CD4-positive, alpha-beta T cell (primary cell): ENCODE results near the gene DGKA. TPM values are rescaled to one million over a fixed set of nuclear protein-coding genes. Genes with fewer than 3 reads are reported as not detected.

ENCODE experiments used
- ATAC-seq: fragments of 200-7000 bp; cut with Tn5 transposase; one replicate; pipeline ENCODE4 v1.10.0; 2022; ENCODE audit warnings: mild to moderate bottlenecking; ENCODE audit not compliant: poor library complexity
- CTCF ChIA-PET: fragments of 350-600 bp; sonication (Branson Sonifier 250); formaldehyde crosslinking; loops from one replicate; lab custom pipeline; 2021; ENCODE audit warnings: antibody characterized with exemption, inconsistent platforms; lab: Charles Lee
- POLR2A ChIA-PET: fragments of 350-600 bp; sonication (Branson Sonifier 250); formaldehyde crosslinking; loops from one replicate; lab custom pipeline; 2021; ENCODE audit warnings: antibody characterized with exemption, inconsistent platforms; lab: Charles Lee
- DNase-seq, 14 experiments: peaks; one replicate each; pipeline ENCODE4 v3.0.0-alpha.2; 2013 to 2020; ENCODE audit warnings: mixed read lengths in 2 of 14
- H3K27ac ChIP-seq, 2 donors: one replicate each; pipeline versions ENCODE4 v1.5.1 to v1.7.0; 2013; ENCODE audit warnings: low read length in 2 of 2, low read depth in 1 of 2, mild to moderate bottlenecking in 1 of 2
- H3K27me3 ChIP-seq, 2 experiments: 1 replicate in 1 of 2; 2 replicates in 1 of 2; pipeline versions ENCODE4 v1.6.1 to v1.7.0; 2013; ENCODE audit warnings: low read length in 2 of 2, control low read depth in 1 of 2, mild to moderate bottlenecking in 1 of 2, moderate library complexity in 1 of 2; ENCODE audit not compliant: insufficient read depth in 2 of 2, control insufficient read depth in 1 of 2
- H3K36me3 ChIP-seq: one replicate; pipeline ENCODE4 v1.6.1; 2013; ENCODE audit warnings: low read length, control low read depth; ENCODE audit not compliant: insufficient read depth
- H3K4me1 ChIP-seq: one replicate; pipeline ENCODE4 v1.6.1; 2013; ENCODE audit warnings: low read length, control low read depth; ENCODE audit not compliant: insufficient read depth
- H3K4me3 ChIP-seq: one replicate; pipeline ENCODE4 v1.5.1; 2013; ENCODE audit warnings: mild to moderate bottlenecking, low read length, moderate library complexity
- H3K9me3 ChIP-seq, 2 experiments: 1 replicate in 1 of 2; 2 replicates in 1 of 2; pipeline versions ENCODE4 v1.6.1 to v1.7.0; 2013; ENCODE audit warnings: low read length in 2 of 2, mild to moderate bottlenecking in 2 of 2, control low read depth in 1 of 2, moderate library complexity in 1 of 2; ENCODE audit not compliant: control insufficient read depth in 1 of 2, insufficient read depth in 1 of 2
- H3K27ac Mint-ChIP-seq: one replicate; pipeline ENCODE4 v1.8.0; 2020; ENCODE audit warnings: mixed read lengths
- H3K27me3 Mint-ChIP-seq: one replicate; pipeline ENCODE4 v1.8.0; 2021; ENCODE audit warnings: mixed read lengths
- H3K36me3 Mint-ChIP-seq: one replicate; pipeline ENCODE4 v1.8.0; 2021; ENCODE audit warnings: low read depth, mixed read lengths
- H3K4me1 Mint-ChIP-seq: one replicate; pipeline ENCODE4 v1.8.0; 2021; ENCODE audit warnings: low read depth, mixed read lengths
- H3K4me3 Mint-ChIP-seq: one replicate; pipeline ENCODE4 v1.8.0; 2020; ENCODE audit warnings: mild to moderate bottlenecking, mixed read lengths
- H3K9me3 Mint-ChIP-seq: one replicate; pipeline ENCODE4 v1.8.0; 2020; ENCODE audit warnings: mixed read lengths
- intact Hi-C, 2 experiments: fragments of 100-400 bp; cut with DNase I in 1 of 2; cut with micrococcal nuclease in 1 of 2; formaldehyde crosslinking; loops; one replicate each; pipeline versions ENCODE4 v1.15.1 to v1.9.0; 2023 to 2025; cut with DNase I, micrococcal nuclease
- total RNA-seq, 174 experiments: library from RNA in 2 of 174; stranded (reverse) in 2 of 174; gene quantifications; one replicate each; pipeline ENCODE4 v1.2.3 and lab custom pipeline; 2021 to 2026
- TF ChIP-seq, protein P1 (sequence below): fragments of 200-600 bp; IDR thresholded peaks from one replicate; pipeline ENCODE4 v1.8.0; 2022; ENCODE audit warnings: antibody characterized with exemption, mild to moderate bottlenecking

The DGKA gene
- total RNA-seq, 2 experiments from 2014 or later, result 799 to 818 TPM

DNA sequence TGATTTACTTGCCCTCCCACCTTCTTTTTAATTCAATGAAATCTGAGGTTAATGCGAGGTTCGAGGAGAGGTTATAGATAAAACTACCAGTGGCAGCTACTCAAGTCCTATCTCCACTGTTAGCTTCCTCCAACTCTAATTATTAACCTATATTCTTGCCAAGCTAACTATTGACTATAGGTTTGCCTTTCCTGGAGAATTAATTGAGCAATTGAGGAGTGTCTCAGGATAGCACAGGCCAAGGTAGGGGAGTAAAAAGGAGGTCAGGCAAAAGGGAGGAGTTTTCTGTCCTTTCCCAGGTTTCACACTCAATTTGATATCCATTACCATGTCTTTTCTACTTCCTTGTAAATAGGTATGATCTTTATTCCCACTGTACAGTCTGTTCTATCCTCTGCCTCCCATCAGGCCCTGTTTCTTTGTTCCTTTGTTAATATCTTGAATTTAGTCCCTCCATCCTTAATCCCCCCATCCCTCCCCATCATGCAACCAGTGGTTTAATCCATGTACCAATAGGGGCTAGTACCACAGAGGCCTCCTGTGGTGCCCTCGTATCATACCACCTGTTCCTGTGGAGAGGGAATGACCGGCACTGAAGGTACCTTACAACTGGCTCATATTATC, 62.4 kb downstream of the DGKA start:
- H3K9me3 ChIP-seq, result no peaks in the 10 kb centered on the region
- DNase-seq, result no peak
- H3K27ac ChIP-seq, result no peak overlapping the region
- TF ChIP-seq, protein P1, sequence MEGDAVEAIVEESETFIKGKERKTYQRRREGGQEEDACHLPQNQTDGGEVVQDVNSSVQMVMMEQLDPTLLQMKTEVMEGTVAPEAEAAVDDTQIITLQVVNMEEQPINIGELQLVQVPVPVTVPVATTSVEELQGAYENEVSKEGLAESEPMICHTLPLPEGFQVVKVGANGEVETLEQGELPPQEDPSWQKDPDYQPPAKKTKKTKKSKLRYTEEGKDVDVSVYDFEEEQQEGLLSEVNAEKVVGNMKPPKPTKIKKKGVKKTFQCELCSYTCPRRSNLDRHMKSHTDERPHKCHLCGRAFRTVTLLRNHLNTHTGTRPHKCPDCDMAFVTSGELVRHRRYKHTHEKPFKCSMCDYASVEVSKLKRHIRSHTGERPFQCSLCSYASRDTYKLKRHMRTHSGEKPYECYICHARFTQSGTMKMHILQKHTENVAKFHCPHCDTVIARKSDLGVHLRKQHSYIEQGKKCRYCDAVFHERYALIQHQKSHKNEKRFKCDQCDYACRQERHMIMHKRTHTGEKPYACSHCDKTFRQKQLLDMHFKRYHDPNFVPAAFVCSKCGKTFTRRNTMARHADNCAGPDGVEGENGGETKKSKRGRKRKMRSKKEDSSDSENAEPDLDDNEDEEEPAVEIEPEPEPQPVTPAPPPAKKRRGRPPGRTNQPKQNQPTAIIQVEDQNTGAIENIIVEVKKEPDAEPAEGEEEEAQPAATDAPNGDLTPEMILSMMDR, result no peak
- peaks cover 57% of the 10 kb centered on the region for H3K36me3 ChIP-seq
- ChIA-PET POLR2A (no interaction called here), CTCF (no interaction called here)
- Mint-ChIP-seq H3K27ac (no peak overlapping the region), H3K36me3 (peaks cover 59% of the 10 kb centered on the region), H3K27me3 (peaks cover 20% of the 10 kb centered on the region), H3K4me3 (no peak overlapping the region), H3K4me1 (peaks cover 18% of the 10 kb centered on the region), H3K9me3 (no peaks in the 10 kb centered on the region)
- no peak for ATAC-seq
- intact Hi-C loops, result no loop called here
- peaks cover 5 to 12% of the 10 kb centered on the region in 2 experiments for H3K27me3 ChIP-seq
- peaks cover 17% of the 10 kb centered on the region for H3K4me1 ChIP-seq
- no peak overlapping the region for H3K4me3 ChIP-seq

DNA sequence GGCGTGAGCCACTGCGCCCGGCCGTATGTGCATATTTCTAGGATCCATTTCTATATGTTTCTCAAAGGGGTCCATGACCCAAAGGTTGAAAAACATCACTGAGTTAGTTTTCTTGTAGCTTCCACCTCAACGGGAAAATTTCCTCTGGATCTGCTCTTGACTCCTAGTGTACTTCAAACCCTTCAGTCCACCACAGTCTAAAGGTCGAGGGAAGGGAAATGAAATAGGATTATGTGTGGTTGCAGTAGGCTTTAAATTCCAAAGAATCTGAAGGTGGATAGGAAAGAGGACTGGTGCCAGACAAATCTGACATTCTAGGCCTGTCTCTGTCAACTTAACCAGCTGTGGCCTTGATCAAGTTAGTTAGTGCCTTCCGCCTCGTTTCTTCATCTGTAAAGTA, 64.4 kb downstream of the DGKA start:
- CTCF ChIA-PET, result interaction anchor here (0.6 to 2.5 kb wide), 22 partner anchors 7 to 257 kb away, joined by 3 to 20 read pairs (median 6); partner anchors contain the start of genes ERBB3, RAB5B and ZC3H10
- peaks cover 23% of the 10 kb centered on the region for H3K4me1 Mint-ChIP-seq
- H3K27ac Mint-ChIP-seq, result no peak overlapping the region
- TF ChIP-seq, protein P1, result no peak
- Histone ChIP-seq H3K27me3 (peaks cover 5 to 12% of the 10 kb centered on the region in 2 experiments), H3K27ac (no peak overlapping the region), H3K4me1 (peaks cover 17% of the 10 kb centered on the region), H3K9me3 (no peaks in the 10 kb centered on the region), H3K36me3 (peaks cover 43% of the 10 kb centered on the region), H3K4me3 (no peak overlapping the region)
- DNase-seq (no peak), ATAC-seq (no peak)
- H3K4me3 Mint-ChIP-seq, result no peak overlapping the region
- no peaks in the 10 kb centered on the region for H3K9me3 Mint-ChIP-seq
- POLR2A ChIA-PET, result interaction anchor here (0.6 to 2.9 kb wide), 8 partner anchors 11 to 194 kb away, joined by 3 to 22 read pairs (median 5); partner anchors contain the start of genes RAB5B and SMARCC2
- intact Hi-C loops, result no loop called here
- peaks cover 40% of the 10 kb centered on the region for H3K36me3 Mint-ChIP-seq
- H3K27me3 Mint-ChIP-seq, result peaks cover 20% of the 10 kb centered on the region

DNA sequence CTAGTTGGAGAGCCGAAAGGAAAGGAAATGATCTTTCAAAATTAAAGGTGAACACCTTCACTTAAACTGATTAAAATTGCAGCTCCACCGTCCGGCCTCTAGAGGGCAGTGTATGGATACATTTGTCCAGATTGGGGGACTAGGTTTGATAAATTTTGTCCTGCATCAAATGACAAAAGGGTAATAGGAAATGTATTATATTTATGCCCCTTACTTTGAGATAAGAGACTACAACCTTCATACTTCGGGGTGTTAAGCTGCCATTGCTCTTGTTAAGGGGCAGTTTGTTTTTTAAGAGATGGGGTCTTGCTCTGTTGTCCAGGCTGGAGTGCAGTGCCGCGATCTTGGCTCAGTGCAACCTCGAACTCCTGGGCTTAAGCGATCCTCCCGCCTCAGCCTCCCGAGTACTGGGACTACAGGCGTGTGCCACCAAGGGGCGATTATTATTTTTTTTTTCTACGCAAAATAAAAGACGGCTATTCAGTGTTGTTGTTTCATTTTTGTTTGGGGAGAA, 65.3 kb downstream of the DGKA start:
- DNase-seq (peak; percentile 41 to 86 (median 52)), ATAC-seq (peak; percentile 82)
- Histone ChIP-seq H3K27ac (no peak overlapping the region), H3K4me1 (peaks cover 17% of the 10 kb centered on the region), H3K9me3 (no peaks in the 10 kb centered on the region), H3K36me3 (peaks cover 34% of the 10 kb centered on the region), H3K27me3 (peaks cover 5 to 12% of the 10 kb centered on the region in 2 experiments), H3K4me3 (peak overlapping the region; percentile 43)
- Mint-ChIP-seq H3K36me3 (peaks cover 31% of the 10 kb centered on the region), H3K4me3 (peak overlapping the region; percentile 21), H3K27ac (no peak overlapping the region), H3K4me1 (peaks cover 23% of the 10 kb centered on the region), H3K27me3 (peaks cover 20% of the 10 kb centered on the region), H3K9me3 (no peaks in the 10 kb centered on the region)
- TF ChIP-seq, protein P1, result peak; percentile 81
- ChIA-PET CTCF (interaction anchor here (0.6 to 2.5 kb wide), 28 partner anchors 8 to 257 kb away, joined by 3 to 20 read pairs (median 4); partner anchors contain the start of genes ERBB3, RAB5B, SMARCC2 and ZC3H10), POLR2A (interaction anchor here (0.6 to 2.9 kb wide), 13 partner anchors 10 to 252 kb away, joined by 3 to 22 read pairs (median 4); partner anchors contain the start of genes RAB5B, SMARCC2 and ZC3H10)
- intact Hi-C loops, result loop anchor here (1.0 to 2.0 kb wide), 3 partner anchors 33 to 45 kb away; partner anchors contain the start of gene RPS26 (in 2 of the 2)
